Breast epithelium (tissue), 3 donors: ENCODE results near the gene TM6SF1.

ENCODE experiments used
- CTCF ChIP-seq, 3 donors: fragments of 450-650 bp; IDR thresholded peaks; one replicate each; pipeline ENCODE4 v1.5.1; 2016 to 2017; ENCODE audit warnings: antibody characterized with exemption in 3 of 3, mild to moderate bottlenecking in 3 of 3, moderate library complexity in 3 of 3
- POLR2A ChIP-seq: fragments of 450-650 bp; IDR thresholded peaks from one replicate; pipeline ENCODE4 v1.6.1; 2016; ENCODE audit warnings: antibody characterized with exemption, mild to moderate bottlenecking, moderate library complexity
- POLR2AphosphoS5 ChIP-seq, 3 donors: sonication (generic); formaldehyde crosslinking; IDR thresholded peaks; one replicate each; pipeline ENCODE4 v1.6.1; 2017; ENCODE audit warnings: antibody characterized with exemption in 3 of 3

DNA sequence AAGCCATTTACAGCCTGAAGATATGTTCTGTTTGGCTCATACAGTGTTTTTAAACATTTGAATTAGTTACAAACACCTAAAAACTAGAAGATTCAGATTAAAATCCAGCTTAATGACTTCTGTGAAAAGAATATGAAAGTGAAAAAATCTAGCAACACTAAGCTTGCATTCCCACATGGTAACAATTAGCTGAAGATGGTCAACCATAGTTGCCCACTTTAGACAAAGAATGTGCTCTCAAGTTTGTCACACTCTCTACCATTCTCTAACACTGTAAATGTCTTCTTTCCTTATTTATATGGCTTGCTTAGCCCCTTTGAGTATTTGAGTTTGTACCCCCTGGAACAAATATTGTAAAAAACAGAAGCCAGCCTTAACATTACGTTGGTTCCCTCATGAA lies 67.4 kb downstream of the TM6SF1 start:
- TF ChIP-seq POLR2A: no peak
- TF ChIP-seq CTCF (IDR thresholded peaks at IDR 0.05): no peak
- TF ChIP-seq POLR2AphosphoS5 (IDR thresholded peaks at IDR 0.05): no peak
